ENCODE data around the gene EMSY. TPM values are rescaled to one million over a fixed set of nuclear protein-coding genes. Genes with fewer than 3 reads are reported as not detected.

Gene EMSY
- total and polyA plus RNA-seq, 11 donors: 5.8 to 37.6 (median 16.6) TPM

DNA sequence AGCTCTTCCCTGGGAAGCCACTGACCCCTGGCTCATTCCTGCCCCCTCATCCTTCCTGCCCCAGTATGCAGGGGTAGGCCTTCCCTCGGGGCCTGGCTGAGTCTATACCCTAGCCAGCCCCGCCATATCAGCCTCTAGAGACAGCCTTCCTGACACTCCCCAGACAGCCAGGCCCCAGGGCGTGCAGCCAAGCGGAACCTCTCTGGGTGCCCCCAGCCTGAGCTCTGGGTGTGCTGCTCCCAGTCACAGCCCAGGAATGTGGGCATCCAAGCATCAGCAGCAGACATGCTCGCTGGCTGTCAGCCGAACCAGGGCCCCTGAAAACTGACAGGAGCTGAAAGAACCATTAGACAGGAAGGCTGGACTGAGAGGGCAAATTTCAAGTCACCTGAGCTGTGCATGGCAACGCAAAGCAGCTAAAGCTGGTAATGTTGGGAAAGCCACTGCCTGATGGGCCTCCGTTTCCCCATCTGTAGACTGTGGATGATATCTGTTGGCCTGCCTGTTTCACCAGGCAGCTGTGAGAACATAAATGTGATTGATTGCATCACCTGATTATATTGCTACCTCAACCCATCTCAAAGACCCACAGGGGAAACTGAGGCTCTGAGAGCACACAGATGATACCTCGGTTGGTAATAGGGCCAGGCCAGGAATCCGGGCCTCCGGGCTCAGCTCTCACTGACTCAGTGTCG lies 132.6 kb downstream of the EMSY start:
- peak; percentile 85 to 93 (median 90) for DNase-seq
- intact Hi-C loops (cut with DNase I): no loop called here
- peak; percentile 86 to 92 (median 90) for ATAC-seq
- WGBS, 4 donors: 46 to 61% (median 60%) methylated on average over 10 to 12 of the region's 12 CpGs
- no peak overlapping the region for H3K4me3 ChIP-seq
- H3K9me3 ChIP-seq: peaks cover 0 to 7% (median 0%) of the 10 kb centered on the region in 12 donors
- H3K4me1 ChIP-seq: peaks cover 19 to 45% (median 31%) of the 10 kb centered on the region in 12 donors
- no peak for TF ChIP-seq POLR2A (IDR thresholded peaks at IDR 0.05)
- TF ChIP-seq, protein P1, sequence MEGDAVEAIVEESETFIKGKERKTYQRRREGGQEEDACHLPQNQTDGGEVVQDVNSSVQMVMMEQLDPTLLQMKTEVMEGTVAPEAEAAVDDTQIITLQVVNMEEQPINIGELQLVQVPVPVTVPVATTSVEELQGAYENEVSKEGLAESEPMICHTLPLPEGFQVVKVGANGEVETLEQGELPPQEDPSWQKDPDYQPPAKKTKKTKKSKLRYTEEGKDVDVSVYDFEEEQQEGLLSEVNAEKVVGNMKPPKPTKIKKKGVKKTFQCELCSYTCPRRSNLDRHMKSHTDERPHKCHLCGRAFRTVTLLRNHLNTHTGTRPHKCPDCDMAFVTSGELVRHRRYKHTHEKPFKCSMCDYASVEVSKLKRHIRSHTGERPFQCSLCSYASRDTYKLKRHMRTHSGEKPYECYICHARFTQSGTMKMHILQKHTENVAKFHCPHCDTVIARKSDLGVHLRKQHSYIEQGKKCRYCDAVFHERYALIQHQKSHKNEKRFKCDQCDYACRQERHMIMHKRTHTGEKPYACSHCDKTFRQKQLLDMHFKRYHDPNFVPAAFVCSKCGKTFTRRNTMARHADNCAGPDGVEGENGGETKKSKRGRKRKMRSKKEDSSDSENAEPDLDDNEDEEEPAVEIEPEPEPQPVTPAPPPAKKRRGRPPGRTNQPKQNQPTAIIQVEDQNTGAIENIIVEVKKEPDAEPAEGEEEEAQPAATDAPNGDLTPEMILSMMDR (IDR thresholded peaks at IDR 0.05): no peak
- peak overlapping the region in 11 of 12 donors; percentile 71 to 94 (median 86) for H3K27ac ChIP-seq
- no peaks in the 10 kb centered on the region for H3K36me3 ChIP-seq
- H3K27me3 ChIP-seq: no peaks in the 10 kb centered on the region

DNA sequence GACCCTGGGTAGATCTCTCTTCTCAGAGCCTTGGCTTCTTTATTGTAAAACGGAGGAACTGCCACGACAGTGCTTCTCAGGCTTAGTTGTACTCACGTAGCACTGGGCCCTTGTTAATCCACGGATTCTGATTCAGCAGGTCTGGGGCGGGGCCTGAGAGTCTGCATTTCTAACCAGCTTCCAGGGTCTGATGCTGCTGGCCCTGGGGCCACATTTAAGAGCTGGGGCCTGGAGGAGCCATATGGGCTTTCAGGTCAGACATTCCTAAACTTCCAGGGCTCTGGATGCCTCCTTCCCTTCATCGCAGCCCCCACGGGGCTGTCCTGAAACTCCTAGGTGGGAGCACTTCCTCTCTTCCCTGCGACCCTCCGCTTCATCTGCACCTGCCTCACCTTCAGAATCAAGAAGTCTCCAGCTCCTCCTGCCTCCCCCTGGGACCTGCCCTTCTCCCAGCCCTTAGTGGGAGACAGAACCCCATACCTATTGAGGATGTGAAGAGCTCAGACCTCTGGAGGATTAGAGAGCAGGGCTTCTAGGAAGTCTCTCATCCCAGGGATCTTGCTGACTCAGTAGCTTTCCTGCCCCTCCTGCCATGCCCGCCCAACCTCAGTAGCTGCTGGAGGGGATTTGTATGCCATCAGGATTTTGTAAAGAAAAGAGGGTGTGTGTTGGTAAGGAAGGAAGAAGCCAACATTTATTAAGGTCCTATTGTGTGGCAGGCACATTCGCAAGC lies 133.3 kb downstream of the EMSY start:
- DNase-seq (no peak), ATAC-seq (no peak)

DNA sequence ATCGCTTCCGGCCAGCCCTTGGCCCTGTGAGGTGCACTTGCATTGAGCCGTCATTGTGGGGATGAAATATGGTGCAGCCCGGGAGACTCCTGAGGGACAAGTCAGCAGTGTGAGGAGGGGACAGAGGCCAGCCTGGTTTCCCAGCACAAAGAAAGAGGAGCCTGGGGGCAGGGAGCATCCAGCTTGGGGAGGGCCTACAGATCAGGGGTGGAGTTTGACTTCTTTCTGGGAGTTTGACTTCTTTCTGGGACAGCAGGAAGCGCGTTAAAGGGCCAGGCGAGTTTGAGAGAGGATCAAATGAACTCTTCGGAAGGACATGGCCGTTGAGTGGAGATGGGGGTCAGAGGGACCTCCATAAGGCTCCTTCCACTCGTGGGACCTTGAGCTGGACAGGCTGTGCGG lies 133.8 kb downstream of the EMSY start:
- intact Hi-C loops (cut with DNase I): loop anchor here in 1 of 10 donors (2.0 kb wide), 1 partner anchor 92 kb away; the partner anchor contains the start of gene LRRC32

More for the DNA sequence above, 133.3 kb downstream of the EMSY start:
- Histone ChIP-seq H3K9me3 (peaks cover 0 to 7% (median 0%) of the 10 kb centered on the region in 12 donors), H3K4me1 (peaks cover 19 to 45% (median 31%) of the 10 kb centered on the region in 12 donors), H3K4me3 (peak overlapping the region in 3 of 12 donors; percentile 8 to 12 (median 12)), H3K27ac (peak overlapping the region; percentile 71 to 94 (median 86)), H3K27me3 (no peaks in the 10 kb centered on the region), H3K36me3 (no peaks in the 10 kb centered on the region)
- 65 to 73% (median 69%) methylated on average over 11 of the region's 11 CpGs for WGBS, 4 donors
- intact Hi-C loops (cut with DNase I): loop anchor here in 1 of 10 donors (2.0 kb wide), 1 partner anchor 93 kb away; the partner anchor contains the start of gene LRRC32
- no peak for TF ChIP-seq POLR2A (IDR thresholded peaks at IDR 0.05)
- TF ChIP-seq, protein P1 (IDR thresholded peaks at IDR 0.05): no peak

More for the DNA sequence above, 133.8 kb downstream of the EMSY start:
- Histone ChIP-seq H3K36me3 (no peaks in the 10 kb centered on the region), H3K9me3 (peaks cover 0 to 7% (median 0%) of the 10 kb centered on the region in 12 donors), H3K27me3 (no peaks in the 10 kb centered on the region), H3K4me3 (peak overlapping the region in 7 of 12 donors; percentile 2 to 12 (median 8)), H3K27ac (peak overlapping the region; percentile 71 to 94 (median 86)), H3K4me1 (peaks cover 19 to 45% (median 31%) of the 10 kb centered on the region in 12 donors)
- ATAC-seq (peak; percentile 49 to 84 (median 76)), DNase-seq (peak; percentile 79 to 87 (median 82))
- no peak for TF ChIP-seq POLR2A (IDR thresholded peaks at IDR 0.05)
- TF ChIP-seq, protein P1 (IDR thresholded peaks at IDR 0.05): no peak
- WGBS, 4 donors: 27 to 53% (median 44%) methylated on average over 11 of the region's 11 CpGs
